Esophagus muscularis mucosa (tissue), 4 donors: ENCODE data around the gene LCN1. TPM values are rescaled to one million over a fixed set of nuclear protein-coding genes. Genes with fewer than 3 reads are reported as not detected.

Experiments used
- DNase-seq: peaks from one replicate; pipeline ENCODE4 v3.0.0-alpha.2; 2017; ENCODE audit errors: extremely low spot score
- H3K27ac ChIP-seq, 4 donors: fragments of 200-600 bp; sonication (generic); replicated peaks in 1 of 4; 1 replicate in 3 of 4; 2 replicates in 1 of 4; pipeline ENCODE4 v1.5.1; 2016 to 2019; ENCODE audit warnings: mild to moderate bottlenecking in 1 of 4
- H3K27me3 ChIP-seq, 4 donors: fragments of 200-600 bp; sonication (generic); one replicate each; pipeline versions ENCODE4 v1.5.1 to v1.6.0; 2016 to 2019
- H3K36me3 ChIP-seq, 4 donors: fragments of 200-600 bp; sonication (generic); one replicate each; pipeline ENCODE4 v1.5.1; 2016 to 2019
- H3K4me1 ChIP-seq, 4 donors: fragments of 200-600 bp; sonication (generic); one replicate each; pipeline ENCODE4 v1.5.1; 2016 to 2019
- H3K4me3 ChIP-seq, 4 donors: fragments of 200-600 bp; sonication (generic); 1 replicate in 2 of 4; 2 replicates in 2 of 4; pipeline ENCODE4 v1.5.1; 2016 to 2019; ENCODE audit warnings: mild to moderate bottlenecking in 4 of 4, moderate library complexity in 1 of 4
- H3K9me3 ChIP-seq, 4 donors: fragments of 200-600 bp; sonication (generic); 1 replicate in 3 of 4; 2 replicates in 1 of 4; pipeline ENCODE4 v1.5.1; 2016 to 2019
- EP300 ChIP-seq: sonication (generic); formaldehyde crosslinking; IDR thresholded peaks from one replicate; pipeline ENCODE4 v1.6.1; 2017; ENCODE audit warnings: antibody characterized with exemption
- POLR2A ChIP-seq: fragments of 450-650 bp; IDR thresholded peaks from one replicate; pipeline ENCODE4 v1.6.1; 2017; ENCODE audit warnings: antibody characterized with exemption, moderate library complexity, mild to moderate bottlenecking, low read depth
- POLR2AphosphoS5 ChIP-seq, 2 donors: sonication (generic); formaldehyde crosslinking; IDR thresholded peaks; one replicate each; pipeline ENCODE4 v1.6.1; 2017; ENCODE audit warnings: antibody characterized with exemption in 2 of 2
- WGBS: methylation state at CpG from one replicate; pipeline ENCODE4 v1.1.5; 2018; 5-methylcytosine and 5-hydroxymethylcytosine counted together
- intact Hi-C: fragments of 100-400 bp; cut with DNase I; formaldehyde crosslinking; loops from one replicate; pipeline ENCODE4 v1.15.1; 2023
- total RNA-seq, 4 donors: library from RNA; depleted of rRNA; stranded (reverse); fragments of >200 nt; gene quantifications; one replicate each; pipeline versions ENCODE4 v1.1.0 to v1.2.1, GENCODE V29; 2016
- TF ChIP-seq, protein P1 (sequence below), 3 experiments: fragments of 200-600 bp in 2 of 3; fragments of 450-650 bp in 1 of 3; sonication (generic) in 2 of 3; IDR thresholded peaks; one replicate each; pipeline ENCODE4 v1.5.1; 2017 to 2019; ENCODE audit warnings: antibody characterized with exemption in 3 of 3, mild to moderate bottlenecking in 2 of 3, moderate library complexity in 1 of 3

The LCN1 gene
- total RNA-seq, 4 donors from 2014 or later = not detected

- Histone ChIP-seq H3K27ac (peak overlapping the region; percentile 78 to 85 (median 84)), H3K27me3 (no peaks in the 10 kb centered on the region), H3K36me3 (peaks cover 9 to 30% (median 28%) of the 10 kb centered on the region in 4 donors), H3K9me3 (no peaks in the 10 kb centered on the region), H3K4me3 (peak overlapping the region; percentile 85 to 100 (median 95)), H3K4me1 (peaks cover 22 to 44% (median 32%) of the 10 kb centered on the region in 4 donors)
- DNase-seq = peak; percentile 97
- WGBS = 1% methylated on average over 27 of the region's 58 CpGs
- intact Hi-C loops = no loop called here
- TF ChIP-seq, protein P1, sequence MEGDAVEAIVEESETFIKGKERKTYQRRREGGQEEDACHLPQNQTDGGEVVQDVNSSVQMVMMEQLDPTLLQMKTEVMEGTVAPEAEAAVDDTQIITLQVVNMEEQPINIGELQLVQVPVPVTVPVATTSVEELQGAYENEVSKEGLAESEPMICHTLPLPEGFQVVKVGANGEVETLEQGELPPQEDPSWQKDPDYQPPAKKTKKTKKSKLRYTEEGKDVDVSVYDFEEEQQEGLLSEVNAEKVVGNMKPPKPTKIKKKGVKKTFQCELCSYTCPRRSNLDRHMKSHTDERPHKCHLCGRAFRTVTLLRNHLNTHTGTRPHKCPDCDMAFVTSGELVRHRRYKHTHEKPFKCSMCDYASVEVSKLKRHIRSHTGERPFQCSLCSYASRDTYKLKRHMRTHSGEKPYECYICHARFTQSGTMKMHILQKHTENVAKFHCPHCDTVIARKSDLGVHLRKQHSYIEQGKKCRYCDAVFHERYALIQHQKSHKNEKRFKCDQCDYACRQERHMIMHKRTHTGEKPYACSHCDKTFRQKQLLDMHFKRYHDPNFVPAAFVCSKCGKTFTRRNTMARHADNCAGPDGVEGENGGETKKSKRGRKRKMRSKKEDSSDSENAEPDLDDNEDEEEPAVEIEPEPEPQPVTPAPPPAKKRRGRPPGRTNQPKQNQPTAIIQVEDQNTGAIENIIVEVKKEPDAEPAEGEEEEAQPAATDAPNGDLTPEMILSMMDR (IDR thresholded peaks at IDR 0.05) = peak in 1 of 3 experiments; percentile 15
- TF ChIP-seq EP300 = no peak
- peak in 1 of 2 donors; percentile 71 for TF ChIP-seq POLR2AphosphoS5 (IDR thresholded peaks at IDR 0.05)
- no peak for TF ChIP-seq POLR2A
Measured at GRCh38 chr9:135499326-135500070, 21.7 kb upstream of the LCN1 start.

- no peak for DNase-seq
- intact Hi-C loops = no loop called here
- H3K27ac ChIP-seq = peak overlapping the region; percentile 78 to 85 (median 84)
Measured at GRCh38 chr9:135500071-135500524, 21.1 kb upstream of the LCN1 start.

DNA sequence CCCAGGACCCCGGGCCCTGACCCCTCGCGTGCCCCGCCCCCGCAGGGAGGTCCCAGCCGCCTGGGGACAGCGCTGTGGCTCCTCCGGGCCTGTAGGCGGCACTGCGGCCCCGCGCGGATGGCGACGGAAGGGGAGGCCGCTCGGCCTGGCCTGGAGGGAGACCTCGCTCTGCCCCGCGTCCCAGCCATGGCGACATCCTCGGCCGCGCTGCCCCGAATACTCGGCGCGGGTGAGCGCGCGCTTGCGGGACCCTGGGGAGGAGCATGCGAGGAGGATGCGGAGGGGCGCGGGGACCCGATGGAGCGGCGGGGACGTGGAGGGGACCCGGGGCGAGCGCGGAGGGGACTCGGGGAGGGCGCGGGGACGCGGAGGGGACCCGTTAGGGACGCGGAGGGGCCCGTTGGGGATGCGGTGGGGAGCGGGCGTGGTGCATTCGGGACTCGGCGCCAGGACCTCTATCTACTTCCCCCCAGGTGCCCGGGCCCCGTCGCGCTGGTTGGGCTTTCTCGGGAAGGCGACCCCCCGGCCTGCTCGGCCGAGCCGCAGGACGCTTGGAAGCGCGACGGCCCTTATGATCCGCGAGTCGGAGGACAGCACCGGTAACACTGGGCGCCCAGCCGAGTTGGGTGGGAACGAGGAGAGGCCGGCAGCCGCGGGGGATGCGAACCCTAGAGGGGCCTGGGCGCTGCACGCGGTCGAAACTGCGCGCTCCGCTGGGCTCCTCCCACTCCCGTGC lies 20.5 kb upstream of the LCN1 start, which contains the start of gene MRPS2:
Gene MRPS2, plus strand, starts transcription at position 158 of the 736 bp plus-strand sequence. Its CDS starts 29 bp downstream, at position 187.
- peak within 1 kb of the TSS; percentile 85 to 100 (median 95) for H3K4me3 ChIP-seq

More at GRCh38 chr9:135500071-135500524, 21.1 kb upstream of the LCN1 start:
- 0% methylated on average over 20 of the region's 29 CpGs for WGBS
- H3K4me1 ChIP-seq = peaks cover 22 to 48% (median 37%) of the 10 kb centered on the region in 4 donors
- TF ChIP-seq, protein P1 (IDR thresholded peaks at IDR 0.05) = no peak
- TF ChIP-seq POLR2AphosphoS5 (IDR thresholded peaks at IDR 0.05) (no peak), POLR2A (no peak), EP300 (no peak)
- no peaks in the 10 kb centered on the region for H3K9me3 ChIP-seq
- peaks cover 9 to 35% (median 34%) of the 10 kb centered on the region in 4 donors for H3K36me3 ChIP-seq
- no peaks in the 10 kb centered on the region for H3K27me3 ChIP-seq
- H3K4me3 ChIP-seq = peak overlapping the region; percentile 85 to 100 (median 95)

More for the DNA sequence above, 20.5 kb upstream of the LCN1 start, which contains the start of gene MRPS2:
- peaks cover 22 to 48% (median 37%) of the 10 kb centered on the region in 4 donors for H3K4me1 ChIP-seq
- H3K36me3 ChIP-seq = peaks cover 9 to 41% (median 36%) of the 10 kb centered on the region in 4 donors
- TF ChIP-seq POLR2A (no peak), POLR2AphosphoS5 (IDR thresholded peaks at IDR 0.05) (peak; percentile 55 to 80)
- TF ChIP-seq, protein P1 (IDR thresholded peaks at IDR 0.05) = peak; percentile 87 to 98 (median 90)
- H3K27me3 ChIP-seq = no peaks in the 10 kb centered on the region
- DNase-seq = no peak
- H3K9me3 ChIP-seq = no peaks in the 10 kb centered on the region
- WGBS = 0% methylated on average over 9 of the region's 92 CpGs
- intact Hi-C loops = no loop called here
- peak within 1 kb of the TSS; percentile 78 to 85 (median 84) for H3K27ac ChIP-seq
